ENCODE data around the gene ENTPD5. TPM values are rescaled to one million over a fixed set of nuclear protein-coding genes. Genes with fewer than 3 reads are reported as not detected.

The ENTPD5 gene
- total RNA-seq, 1 donor from 2014 or later: 16.0 TPM

DNA sequence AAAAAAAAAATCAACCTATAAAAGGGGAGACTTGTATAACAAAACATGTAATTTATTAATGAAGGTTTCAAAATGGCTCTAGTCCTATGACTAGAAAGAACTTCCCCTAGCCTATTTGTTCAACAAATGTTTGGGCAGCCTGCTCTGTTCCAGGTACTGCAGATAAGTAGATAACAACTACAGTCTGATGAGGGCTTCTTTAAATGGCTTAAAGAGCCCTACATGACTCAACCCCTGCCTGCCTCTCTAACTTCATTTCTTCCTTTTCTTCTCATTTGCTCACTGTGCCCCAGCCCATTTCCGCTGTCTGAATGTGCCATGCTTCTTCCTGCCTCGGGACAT, 43.7 kb upstream of the ENTPD5 start:
- Mint-ChIP-seq H3K9me3 (ENCODE audit: unreplicated experiment) (no peaks in the 10 kb centered on the region), H3K27me3 (ENCODE audit: unreplicated experiment) (no peaks in the 10 kb centered on the region), H3K36me3 (ENCODE audit: low read depth, unreplicated experiment) (no peaks in the 10 kb centered on the region), H3K27ac (ENCODE audit: unreplicated experiment) (no peak overlapping the region), H3K4me1 (ENCODE audit: unreplicated experiment) (peaks cover 6% of the 10 kb centered on the region), H3K4me3 (ENCODE audit: unreplicated experiment) (no peak overlapping the region)
- TF ChIP-seq, protein P1, sequence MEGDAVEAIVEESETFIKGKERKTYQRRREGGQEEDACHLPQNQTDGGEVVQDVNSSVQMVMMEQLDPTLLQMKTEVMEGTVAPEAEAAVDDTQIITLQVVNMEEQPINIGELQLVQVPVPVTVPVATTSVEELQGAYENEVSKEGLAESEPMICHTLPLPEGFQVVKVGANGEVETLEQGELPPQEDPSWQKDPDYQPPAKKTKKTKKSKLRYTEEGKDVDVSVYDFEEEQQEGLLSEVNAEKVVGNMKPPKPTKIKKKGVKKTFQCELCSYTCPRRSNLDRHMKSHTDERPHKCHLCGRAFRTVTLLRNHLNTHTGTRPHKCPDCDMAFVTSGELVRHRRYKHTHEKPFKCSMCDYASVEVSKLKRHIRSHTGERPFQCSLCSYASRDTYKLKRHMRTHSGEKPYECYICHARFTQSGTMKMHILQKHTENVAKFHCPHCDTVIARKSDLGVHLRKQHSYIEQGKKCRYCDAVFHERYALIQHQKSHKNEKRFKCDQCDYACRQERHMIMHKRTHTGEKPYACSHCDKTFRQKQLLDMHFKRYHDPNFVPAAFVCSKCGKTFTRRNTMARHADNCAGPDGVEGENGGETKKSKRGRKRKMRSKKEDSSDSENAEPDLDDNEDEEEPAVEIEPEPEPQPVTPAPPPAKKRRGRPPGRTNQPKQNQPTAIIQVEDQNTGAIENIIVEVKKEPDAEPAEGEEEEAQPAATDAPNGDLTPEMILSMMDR (IDR thresholded peaks at IDR 0.05; ENCODE audit: unreplicated experiment): no peak
- DNase-seq (ENCODE audit: low spot score): no peak

DNA sequence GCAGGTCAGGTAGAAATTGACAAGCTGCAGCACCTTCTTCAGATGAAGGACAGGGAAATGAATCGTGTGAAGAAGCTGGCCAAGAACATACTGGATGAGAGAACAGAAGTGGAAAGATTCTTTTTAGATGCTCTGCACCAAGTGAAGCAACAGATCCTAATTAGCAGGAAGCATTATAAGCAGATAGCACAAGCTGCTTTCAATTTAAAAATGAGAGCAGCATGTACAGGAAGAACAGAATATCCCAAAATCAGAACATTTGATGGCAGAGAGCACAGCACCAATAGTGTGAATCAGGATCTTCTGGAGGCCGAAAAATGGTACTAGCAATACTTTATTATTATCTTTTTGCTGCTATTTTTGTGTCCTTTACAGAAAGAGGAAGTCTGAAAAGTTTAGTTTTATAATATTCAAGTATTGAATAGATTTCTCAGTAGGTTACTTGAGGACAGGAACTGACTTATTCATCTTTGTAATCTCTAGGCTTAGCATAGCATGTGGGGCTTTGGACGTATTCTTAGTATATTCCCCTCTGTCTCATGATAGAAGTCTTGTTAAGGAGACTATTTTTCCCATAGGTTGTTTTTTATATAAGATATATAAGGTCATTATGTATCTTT, 30.9 kb upstream of the ENTPD5 start:
- H3K36me3 Mint-ChIP-seq (ENCODE audit: low read depth, unreplicated experiment): no peaks in the 10 kb centered on the region
- no peak overlapping the region for H3K27ac Mint-ChIP-seq (ENCODE audit: unreplicated experiment)
- no peaks in the 10 kb centered on the region for H3K9me3 Mint-ChIP-seq (ENCODE audit: unreplicated experiment)
- TF ChIP-seq, protein P1 (IDR thresholded peaks at IDR 0.05; ENCODE audit: unreplicated experiment): no peak
- no peak overlapping the region for H3K4me3 Mint-ChIP-seq (ENCODE audit: unreplicated experiment)
- H3K27me3 Mint-ChIP-seq (ENCODE audit: unreplicated experiment): peaks cover 1% of the 10 kb centered on the region
- peaks cover 4% of the 10 kb centered on the region for H3K4me1 Mint-ChIP-seq (ENCODE audit: unreplicated experiment)
- DNase-seq (ENCODE audit: low spot score): no peak

DNA sequence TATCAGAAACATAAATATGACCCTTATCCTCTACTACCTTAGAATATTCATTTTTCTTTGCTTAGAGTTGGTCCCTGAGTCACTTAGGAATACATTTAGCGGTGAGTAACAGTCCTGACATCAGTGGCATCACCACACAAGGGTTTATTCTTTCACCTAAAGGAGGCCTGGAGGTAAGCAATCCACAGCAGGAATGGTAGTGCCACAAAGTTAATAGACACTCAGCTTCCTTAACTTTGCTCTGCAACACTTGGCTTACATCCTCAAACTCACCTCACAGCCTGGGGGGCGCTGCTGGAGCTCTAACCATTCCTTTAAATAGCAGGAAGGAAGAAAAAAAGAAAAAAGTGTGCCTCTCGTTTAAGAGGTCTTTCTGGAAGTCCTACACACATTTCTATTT, 29.2 kb upstream of the ENTPD5 start:
- no peak overlapping the region for H3K4me3 Mint-ChIP-seq (ENCODE audit: unreplicated experiment)
- H3K36me3 Mint-ChIP-seq (ENCODE audit: low read depth, unreplicated experiment): no peaks in the 10 kb centered on the region
- TF ChIP-seq, protein P1 (IDR thresholded peaks at IDR 0.05; ENCODE audit: unreplicated experiment): no peak
- no peak overlapping the region for H3K27ac Mint-ChIP-seq (ENCODE audit: unreplicated experiment)
- H3K9me3 Mint-ChIP-seq (ENCODE audit: unreplicated experiment): no peaks in the 10 kb centered on the region
- peak; percentile 30 for DNase-seq (ENCODE audit: low spot score)
- H3K4me1 Mint-ChIP-seq (ENCODE audit: unreplicated experiment): peaks cover 4% of the 10 kb centered on the region
- no peaks in the 10 kb centered on the region for H3K27me3 Mint-ChIP-seq (ENCODE audit: unreplicated experiment)

DNA sequence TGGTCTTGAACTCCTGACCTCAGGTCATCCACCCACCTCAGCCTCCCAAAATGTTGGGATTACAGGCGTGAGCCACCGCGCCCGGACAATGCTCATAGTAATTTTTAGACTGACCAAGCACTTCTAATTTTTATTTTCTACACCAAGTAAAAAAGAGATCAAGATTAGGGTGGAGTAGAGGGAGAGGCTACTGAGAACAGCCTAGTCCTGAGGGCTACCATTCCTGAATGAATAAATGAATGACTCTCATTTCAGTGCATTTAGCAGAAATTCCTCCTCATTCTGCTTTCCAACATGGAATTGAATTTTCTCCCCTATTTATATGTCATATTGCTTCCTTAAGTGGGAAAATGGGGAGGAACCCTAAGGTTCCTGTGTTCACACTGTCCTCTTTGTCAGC, 26.4 kb upstream of the ENTPD5 start:
- DNase-seq (ENCODE audit: low spot score): no peak
- H3K9me3 Mint-ChIP-seq (ENCODE audit: unreplicated experiment): no peaks in the 10 kb centered on the region
- H3K27ac Mint-ChIP-seq (ENCODE audit: unreplicated experiment): no peak overlapping the region
- H3K36me3 Mint-ChIP-seq (ENCODE audit: low read depth, unreplicated experiment): no peaks in the 10 kb centered on the region
- TF ChIP-seq, protein P1 (IDR thresholded peaks at IDR 0.05; ENCODE audit: unreplicated experiment): no peak
- no peak overlapping the region for H3K4me3 Mint-ChIP-seq (ENCODE audit: unreplicated experiment)
- H3K4me1 Mint-ChIP-seq (ENCODE audit: unreplicated experiment): peaks cover 4% of the 10 kb centered on the region
- no peaks in the 10 kb centered on the region for H3K27me3 Mint-ChIP-seq (ENCODE audit: unreplicated experiment)

DNA sequence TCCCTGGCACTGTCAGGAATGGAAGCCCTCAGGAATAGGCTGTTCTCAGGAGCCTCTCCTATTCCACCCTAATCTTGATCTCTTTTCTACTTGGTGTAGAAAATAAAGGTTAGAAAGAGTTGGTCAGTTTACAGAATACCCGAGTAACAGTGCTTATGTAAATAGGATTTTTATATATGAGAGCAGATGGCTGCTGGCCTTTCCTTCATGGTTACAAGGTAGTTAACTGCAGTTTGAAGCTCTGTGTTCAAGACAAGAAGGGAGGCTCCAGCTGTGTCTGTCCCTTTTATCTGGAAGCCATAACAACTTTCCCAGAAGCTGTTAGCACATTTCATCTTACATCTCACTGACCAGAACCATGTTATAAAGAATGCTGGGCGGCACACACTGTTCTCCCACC, 23.2 kb upstream of the ENTPD5 start:
- Mint-ChIP-seq H3K4me3 (ENCODE audit: unreplicated experiment) (no peak overlapping the region), H3K36me3 (ENCODE audit: low read depth, unreplicated experiment) (no peaks in the 10 kb centered on the region), H3K9me3 (ENCODE audit: unreplicated experiment) (no peaks in the 10 kb centered on the region), H3K27ac (ENCODE audit: unreplicated experiment) (no peak overlapping the region), H3K4me1 (ENCODE audit: unreplicated experiment) (no peaks in the 10 kb centered on the region), H3K27me3 (ENCODE audit: unreplicated experiment) (no peaks in the 10 kb centered on the region)
- no peak for DNase-seq (ENCODE audit: low spot score)
- TF ChIP-seq, protein P1 (IDR thresholded peaks at IDR 0.05; ENCODE audit: unreplicated experiment): no peak
